A673 (cell line): ENCODE data around the gene ADM2.
"Not testable (repeated sequence)": the region's sequence is repeated elsewhere in the genome, so short reads cannot be mapped to it uniquely, and the experiment has no call there.

ENCODE experiments used
- CTCF ChIP-seq: fragments of 300-800, 200-600 bp; sonication (generic); conservative IDR thresholded peaks from 2 replicates; pipeline ENCODE4 v1.5.1; 2017; ENCODE audit warnings: low read depth, mild to moderate bottlenecking, antibody characterized with exemption, low read length, moderate library complexity, mixed read lengths
- EZH2 ChIP-seq: fragments of 200-600 bp; sonication (generic); IDR thresholded peaks from 2 replicates; pipeline ENCODE4 v1.6.1; 2017; ENCODE audit warnings: borderline replicate concordance, low read depth, mild to moderate bottlenecking, mixed read lengths, antibody characterized with exemption, low read length; ENCODE audit not compliant: poor library complexity, severe bottlenecking

GRCh38 chr22:50432877-50433510 lies 48.3 kb upstream of the ADM2 start:
- TF ChIP-seq CTCF, EZH2: not testable (repeated sequence)
